Mucosa of descending colon (tissue), 3 donors: ENCODE measurements around the gene MRPL11. TPM values are rescaled to one million over a fixed set of nuclear protein-coding genes. Genes with fewer than 3 reads are reported as not detected.
"Not testable (repeated sequence)": the region's sequence is repeated elsewhere in the genome, so short reads cannot be mapped to it uniquely, and the experiment has no call there.

Experiments used
- ATAC-seq: fragments of 200-7000 bp; cut with Tn5 transposase; one replicate; pipeline ENCODE4 v1.9.1; 2020; ENCODE audit warnings: mild to moderate bottlenecking, moderate library complexity
- DNase-seq, 3 donors: peaks; one replicate each; pipeline ENCODE4 v3.0.0-alpha.2; 2020
- H3K36me3 ChIP-seq: fragments of 200-600 bp; one replicate; pipeline ENCODE4 v1.8.0; 2021; ENCODE audit warnings: low read depth, mild to moderate bottlenecking
- H3K4me1 ChIP-seq: fragments of 200-600 bp; one replicate; pipeline ENCODE4 v1.8.0; 2021; ENCODE audit warnings: low read depth, mild to moderate bottlenecking
- H3K4me3 ChIP-seq: fragments of 200-600 bp; one replicate; pipeline ENCODE4 v1.8.0; 2021; ENCODE audit warnings: mild to moderate bottlenecking
- H3K9me3 ChIP-seq: fragments of 200-600 bp; one replicate; pipeline ENCODE4 v1.8.0; 2021; ENCODE audit warnings: mild to moderate bottlenecking
- intact Hi-C, 2 donors: fragments of 100-400 bp; cut with DNase I in 1 of 2; cut with micrococcal nuclease in 1 of 2; formaldehyde crosslinking; loops; one replicate each; pipeline versions ENCODE4 v1.11.0 to v1.11.1; 2022; cut with DNase I, micrococcal nuclease
- total RNA-seq, 3 donors: library from RNA; stranded (reverse); fragmentation: NEBNext Ultra II Directional in 2 of 3; extraction: Animal tissue kit (Norgen Biotek cat#: 25700) in 2 of 3; gene quantifications; one replicate each; pipeline versions ENCODE4 v1.2.1 to v1.2.4, GENCODE V29; 2021 to 2023
- TF ChIP-seq, protein P1 (sequence below): fragments of 200-600 bp; IDR thresholded peaks from one replicate; pipeline ENCODE4 v1.8.0; 2022; ENCODE audit warnings: antibody characterized with exemption, mild to moderate bottlenecking
- donor health status: DM: no; HTN: no; CAD: no; lungs with moderate emphysema.
- donor health status: DM: no; HTN: no; CAD: no.
- donor health status: DM: no; HTN: yes; CAD: no.

Gene MRPL11
- total RNA-seq, 3 donors from 2014 or later: 43.7 to 64.9 (median 46.6) TPM

- H3K9me3 ChIP-seq: no peaks in the 10 kb centered on the region
- TF ChIP-seq, protein P1, sequence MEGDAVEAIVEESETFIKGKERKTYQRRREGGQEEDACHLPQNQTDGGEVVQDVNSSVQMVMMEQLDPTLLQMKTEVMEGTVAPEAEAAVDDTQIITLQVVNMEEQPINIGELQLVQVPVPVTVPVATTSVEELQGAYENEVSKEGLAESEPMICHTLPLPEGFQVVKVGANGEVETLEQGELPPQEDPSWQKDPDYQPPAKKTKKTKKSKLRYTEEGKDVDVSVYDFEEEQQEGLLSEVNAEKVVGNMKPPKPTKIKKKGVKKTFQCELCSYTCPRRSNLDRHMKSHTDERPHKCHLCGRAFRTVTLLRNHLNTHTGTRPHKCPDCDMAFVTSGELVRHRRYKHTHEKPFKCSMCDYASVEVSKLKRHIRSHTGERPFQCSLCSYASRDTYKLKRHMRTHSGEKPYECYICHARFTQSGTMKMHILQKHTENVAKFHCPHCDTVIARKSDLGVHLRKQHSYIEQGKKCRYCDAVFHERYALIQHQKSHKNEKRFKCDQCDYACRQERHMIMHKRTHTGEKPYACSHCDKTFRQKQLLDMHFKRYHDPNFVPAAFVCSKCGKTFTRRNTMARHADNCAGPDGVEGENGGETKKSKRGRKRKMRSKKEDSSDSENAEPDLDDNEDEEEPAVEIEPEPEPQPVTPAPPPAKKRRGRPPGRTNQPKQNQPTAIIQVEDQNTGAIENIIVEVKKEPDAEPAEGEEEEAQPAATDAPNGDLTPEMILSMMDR: no peak
- no peaks in the 10 kb centered on the region for H3K36me3 ChIP-seq
- intact Hi-C loops: no loop called here
- H3K4me1 ChIP-seq: peaks cover 8% of the 10 kb centered on the region
- no peak for DNase-seq
- H3K4me3 ChIP-seq: no peak overlapping the region
- ATAC-seq: no peak
These were observed 27.0 kb upstream of the MRPL11 start for GRCh38 chr11:66465373-66466224.

DNA sequence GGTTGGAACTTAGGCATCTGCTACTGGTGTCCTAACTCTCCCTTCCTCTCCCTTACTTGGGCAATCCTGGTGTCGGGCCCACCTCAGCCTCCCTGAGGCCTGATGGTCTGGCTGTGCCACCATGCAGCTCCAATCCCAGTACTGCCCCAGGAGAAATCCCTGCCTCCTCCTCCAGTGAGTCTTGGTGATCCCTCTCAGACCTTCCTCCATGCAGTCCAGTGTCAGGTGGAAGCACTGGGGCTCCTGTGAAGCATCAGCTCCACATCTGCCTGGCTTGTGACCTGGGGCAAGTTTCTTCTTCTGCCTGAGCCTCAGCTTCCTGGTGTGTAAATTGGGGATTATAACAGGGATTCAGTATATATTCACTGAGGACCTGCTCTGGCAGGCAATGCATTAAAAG lies 26.3 kb upstream of the MRPL11 start:
- TF ChIP-seq, protein P1: no peak

DNA sequence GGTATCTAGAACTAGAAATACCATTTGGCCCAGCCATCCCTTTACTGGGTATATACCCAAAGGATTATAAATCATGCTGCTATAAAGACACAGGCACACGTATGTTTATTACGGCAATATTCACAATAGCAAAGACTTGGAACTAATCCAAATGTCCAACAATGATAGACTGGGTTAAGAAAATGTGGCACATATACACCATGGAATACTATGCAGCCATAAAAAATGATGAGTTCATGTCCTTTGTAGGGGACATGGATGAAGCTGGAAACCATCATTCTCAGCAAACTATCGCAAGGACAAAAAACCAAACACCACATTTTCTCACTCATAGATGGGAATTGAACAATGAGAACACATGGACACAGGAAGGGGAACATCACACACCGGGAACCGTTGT lies 25.5 kb upstream of the MRPL11 start:
- H3K9me3 ChIP-seq, H3K4me3 ChIP-seq, ATAC-seq, H3K4me1 ChIP-seq, H3K36me3 ChIP-seq, intact Hi-C loops, DNase-seq: not testable (repeated sequence)

More for the DNA sequence above, 26.3 kb upstream of the MRPL11 start:
- ATAC-seq (no peak), DNase-seq (no peak)
- Histone ChIP-seq H3K4me1 (peaks cover 8% of the 10 kb centered on the region), H3K9me3 (no peaks in the 10 kb centered on the region), H3K4me3 (no peak overlapping the region), H3K36me3 (no peaks in the 10 kb centered on the region)
- intact Hi-C loops: no loop called here

DNA sequence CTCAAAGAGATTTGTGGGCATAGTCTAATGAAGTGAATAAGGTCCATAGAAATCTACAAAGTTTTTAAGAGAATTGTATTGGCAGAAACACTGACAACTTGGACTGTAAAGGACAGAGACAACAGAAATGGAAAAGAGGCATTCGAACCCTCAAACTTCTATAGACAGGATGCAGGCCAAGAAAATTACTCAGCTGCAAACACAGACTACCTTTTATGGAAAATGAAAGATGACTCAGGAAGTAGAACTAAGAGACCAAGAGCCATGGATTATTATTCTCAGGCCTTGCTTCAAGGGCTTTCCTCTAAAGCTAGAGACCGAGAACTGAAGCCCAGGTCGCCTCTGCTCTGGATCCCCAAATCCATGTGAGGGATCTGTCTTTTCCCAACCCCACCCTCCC lies 24.3 kb upstream of the MRPL11 start:
- no peak overlapping the region for H3K4me3 ChIP-seq
- TF ChIP-seq, protein P1: no peak
- DNase-seq (no peak), ATAC-seq (no peak)
- intact Hi-C loops: no loop called here
- no peaks in the 10 kb centered on the region for H3K36me3 ChIP-seq
- H3K4me1 ChIP-seq: peaks cover 7% of the 10 kb centered on the region
- H3K9me3 ChIP-seq: no peaks in the 10 kb centered on the region

- TF ChIP-seq, protein P1: no peak
- Histone ChIP-seq H3K9me3 (no peaks in the 10 kb centered on the region), H3K36me3 (no peaks in the 10 kb centered on the region), H3K4me3 (no peak overlapping the region), H3K4me1 (no peaks in the 10 kb centered on the region)
- intact Hi-C loops: no loop called here
- DNase-seq (no peak), ATAC-seq (no peak)
These were observed 23.4 kb upstream of the MRPL11 start for GRCh38 chr11:66462010-66462409.

GRCh38 chr11:66459138-66459778 lies 20.6 kb upstream of the MRPL11 start:
- TF ChIP-seq, protein P1: no peak
- H3K4me3 ChIP-seq: no peak overlapping the region

More at GRCh38 chr11:66459138-66459778, 20.6 kb upstream of the MRPL11 start:
- H3K9me3 ChIP-seq: no peaks in the 10 kb centered on the region
- no peaks in the 10 kb centered on the region for H3K36me3 ChIP-seq
- ATAC-seq (no peak), DNase-seq (no peak)
- intact Hi-C loops: no loop called here
- no peaks in the 10 kb centered on the region for H3K4me1 ChIP-seq
